Measurements from ENCODE around the gene UGT1A9. TPM values are rescaled to one million over a fixed set of nuclear protein-coding genes. Genes with fewer than 3 reads are reported as not detected.

The UGT1A9 gene
- total and polyA plus RNA-seq, 4 donors = 0.16 TPM; not detected in 3

- no peaks in the 10 kb centered on the region for H3K27me3 ChIP-seq (ENCODE audit: control insufficient read depth, insufficient read depth, low read length)
- H3K36me3 ChIP-seq (ENCODE audit: control insufficient read depth, insufficient read depth, low read length) = no peaks in the 10 kb centered on the region
- no peaks in the 10 kb centered on the region for H3K9me3 ChIP-seq (ENCODE audit: control insufficient read depth, insufficient read depth, low read length)
- H3K4me3 ChIP-seq (ENCODE audit: low read depth, low read length) = no peak overlapping the region
- H3K27ac ChIP-seq (ENCODE audit: low read depth, low read length) = no peak overlapping the region
- no peak for DNase-seq (ENCODE audit: low read depth in 4 of 6, low spot score in 6 of 6)
- 67% methylated on average over 3 of the region's 4 CpGs for WGBS (ENCODE audit: insufficient coverage)
- no peaks in the 10 kb centered on the region for H3K4me1 ChIP-seq (ENCODE audit: control insufficient read depth, insufficient read depth, low read length)
Measured at GRCh38 chr2:233705911-233706506, 34.3 kb downstream of the UGT1A9 start.

- WGBS (ENCODE audit: insufficient coverage) = 100% methylated on average over 1 of the region's 1 CpG
- no peak overlapping the region for H3K27ac ChIP-seq (ENCODE audit: low read depth, low read length)
- H3K4me1 ChIP-seq (ENCODE audit: control insufficient read depth, insufficient read depth, low read length) = no peaks in the 10 kb centered on the region
- H3K9me3 ChIP-seq (ENCODE audit: control insufficient read depth, insufficient read depth, low read length) = no peaks in the 10 kb centered on the region
- no peak overlapping the region for H3K4me3 ChIP-seq (ENCODE audit: low read depth, low read length)
- no peaks in the 10 kb centered on the region for H3K36me3 ChIP-seq (ENCODE audit: control insufficient read depth, insufficient read depth, low read length)
- DNase-seq (ENCODE audit: low read depth in 4 of 6, low spot score in 6 of 6) = no peak
- no peaks in the 10 kb centered on the region for H3K27me3 ChIP-seq (ENCODE audit: control insufficient read depth, insufficient read depth, low read length)
Measured at GRCh38 chr2:233706720-233707119, 35.0 kb downstream of the UGT1A9 start.

- DNase-seq (ENCODE audit: low read depth in 4 of 6, low spot score in 6 of 6) = no peak
- Histone ChIP-seq H3K4me1 (ENCODE audit: control insufficient read depth, insufficient read depth, low read length) (no peaks in the 10 kb centered on the region), H3K27me3 (ENCODE audit: control insufficient read depth, insufficient read depth, low read length) (no peaks in the 10 kb centered on the region), H3K9me3 (ENCODE audit: control insufficient read depth, insufficient read depth, low read length) (no peaks in the 10 kb centered on the region), H3K36me3 (ENCODE audit: control insufficient read depth, insufficient read depth, low read length) (no peaks in the 10 kb centered on the region), H3K4me3 (ENCODE audit: low read depth, low read length) (no peak overlapping the region), H3K27ac (ENCODE audit: low read depth, low read length) (no peak overlapping the region)
- whole genome bisulfite sequencing (ENCODE audit: insufficient coverage) = 96% methylated on average over 3 of the region's 10 CpGs
Measured at GRCh38 chr2:233707940-233708644, 36.4 kb downstream of the UGT1A9 start.

GRCh38 chr2:233708942-233709341, 37.2 kb downstream of the UGT1A9 start:
- no peaks in the 10 kb centered on the region for H3K9me3 ChIP-seq (ENCODE audit: control insufficient read depth, insufficient read depth, low read length)
- no peaks in the 10 kb centered on the region for H3K4me1 ChIP-seq (ENCODE audit: control insufficient read depth, insufficient read depth, low read length)
- no peak overlapping the region for H3K4me3 ChIP-seq (ENCODE audit: low read depth, low read length)
- WGBS (ENCODE audit: insufficient coverage) = 85% methylated on average over 2 of the region's 5 CpGs
- no peak overlapping the region for H3K27ac ChIP-seq (ENCODE audit: low read depth, low read length)
- no peak for DNase-seq (ENCODE audit: low read depth in 4 of 6, low spot score in 6 of 6)
- H3K36me3 ChIP-seq (ENCODE audit: control insufficient read depth, insufficient read depth, low read length) = no peaks in the 10 kb centered on the region
- no peaks in the 10 kb centered on the region for H3K27me3 ChIP-seq (ENCODE audit: control insufficient read depth, insufficient read depth, low read length)

GRCh38 chr2:233711312-233712008, 39.8 kb downstream of the UGT1A9 start:
- peak in 5 of 6 donors; percentile 4 to 80 (median 22) for DNase-seq (ENCODE audit: low read depth in 4 of 6, low spot score in 6 of 6)
- Histone ChIP-seq H3K27ac (ENCODE audit: low read depth, low read length) (no peak overlapping the region), H3K4me3 (ENCODE audit: low read depth, low read length) (no peak overlapping the region), H3K9me3 (ENCODE audit: control insufficient read depth, insufficient read depth, low read length) (no peaks in the 10 kb centered on the region), H3K27me3 (ENCODE audit: control insufficient read depth, insufficient read depth, low read length) (no peaks in the 10 kb centered on the region), H3K4me1 (ENCODE audit: control insufficient read depth, insufficient read depth, low read length) (no peaks in the 10 kb centered on the region), H3K36me3 (ENCODE audit: control insufficient read depth, insufficient read depth, low read length) (no peaks in the 10 kb centered on the region)
- 71% methylated on average over 7 of the region's 11 CpGs for WGBS (ENCODE audit: insufficient coverage)

- Histone ChIP-seq H3K27me3 (ENCODE audit: control insufficient read depth, insufficient read depth, low read length) (no peaks in the 10 kb centered on the region), H3K36me3 (ENCODE audit: control insufficient read depth, insufficient read depth, low read length) (no peaks in the 10 kb centered on the region), H3K9me3 (ENCODE audit: control insufficient read depth, insufficient read depth, low read length) (no peaks in the 10 kb centered on the region), H3K27ac (ENCODE audit: low read depth, low read length) (no peak within 1 kb of the TSS), H3K4me3 (ENCODE audit: low read depth, low read length) (no peak within 1 kb of the TSS), H3K4me1 (ENCODE audit: control insufficient read depth, insufficient read depth, low read length) (no peaks in the 10 kb centered on the region)
- WGBS (ENCODE audit: insufficient coverage) = 85% methylated on average over 10 of the region's 14 CpGs
- DNase-seq (ENCODE audit: low read depth in 4 of 6, low spot score in 6 of 6) = no peak
Measured at GRCh38 chr2:233712611-233713261, 41.0 kb downstream of the UGT1A9 start, which contains the start of gene UGT1A5. TSS of gene UGT1A5 (plus strand) at chr2:233712907. CDS start at chr2:233712992, 85 bp downstream.

GRCh38 chr2:233713262-233713615, 41.5 kb downstream of the UGT1A9 start:
- no peaks in the 10 kb centered on the region for H3K27me3 ChIP-seq (ENCODE audit: control insufficient read depth, insufficient read depth, low read length)
- H3K27ac ChIP-seq (ENCODE audit: low read depth, low read length) = no peak overlapping the region
- no peaks in the 10 kb centered on the region for H3K9me3 ChIP-seq (ENCODE audit: control insufficient read depth, insufficient read depth, low read length)
- no peak overlapping the region for H3K4me3 ChIP-seq (ENCODE audit: low read depth, low read length)
- H3K36me3 ChIP-seq (ENCODE audit: control insufficient read depth, insufficient read depth, low read length) = no peaks in the 10 kb centered on the region
- WGBS (ENCODE audit: insufficient coverage) = 100% methylated on average over 2 of the region's 7 CpGs
- no peaks in the 10 kb centered on the region for H3K4me1 ChIP-seq (ENCODE audit: control insufficient read depth, insufficient read depth, low read length)
- no peak for DNase-seq (ENCODE audit: low read depth in 4 of 6, low spot score in 6 of 6)

GRCh38 chr2:233714121-233714520, 42.4 kb downstream of the UGT1A9 start:
- Histone ChIP-seq H3K27me3 (ENCODE audit: control insufficient read depth, insufficient read depth, low read length) (no peaks in the 10 kb centered on the region), H3K27ac (ENCODE audit: low read depth, low read length) (no peak overlapping the region), H3K4me1 (ENCODE audit: control insufficient read depth, insufficient read depth, low read length) (no peaks in the 10 kb centered on the region), H3K4me3 (ENCODE audit: low read depth, low read length) (no peak overlapping the region), H3K9me3 (ENCODE audit: control insufficient read depth, insufficient read depth, low read length) (no peaks in the 10 kb centered on the region), H3K36me3 (ENCODE audit: control insufficient read depth, insufficient read depth, low read length) (no peaks in the 10 kb centered on the region)
- WGBS (ENCODE audit: insufficient coverage) = 94% methylated on average over 2 of the region's 2 CpGs
- no peak for DNase-seq (ENCODE audit: low read depth in 4 of 6, low spot score in 6 of 6)

GRCh38 chr2:233718552-233718951, 46.9 kb downstream of the UGT1A9 start, which contains the start of gene UGT1A4:
TSS of gene UGT1A4 (plus strand) at chr2:233718736. CDS start at chr2:233718821, 85 bp downstream.
- Histone ChIP-seq H3K36me3 (ENCODE audit: control insufficient read depth, insufficient read depth, low read length) (no peaks in the 10 kb centered on the region), H3K9me3 (ENCODE audit: control insufficient read depth, insufficient read depth, low read length) (no peaks in the 10 kb centered on the region), H3K27ac (ENCODE audit: low read depth, low read length) (no peak within 1 kb of the TSS), H3K27me3 (ENCODE audit: control insufficient read depth, insufficient read depth, low read length) (no peaks in the 10 kb centered on the region), H3K4me3 (ENCODE audit: low read depth, low read length) (no peak within 1 kb of the TSS), H3K4me1 (ENCODE audit: control insufficient read depth, insufficient read depth, low read length) (no peaks in the 10 kb centered on the region)
- no peak for DNase-seq (ENCODE audit: low read depth in 4 of 6, low spot score in 6 of 6)
- WGBS (ENCODE audit: insufficient coverage) = 76% methylated on average over 7 of the region's 7 CpGs
